Measurements from ENCODE around the gene GNRHR.
"Not testable (repeated sequence)": the region's sequence is repeated elsewhere in the genome, so short reads cannot be mapped to it uniquely, and the experiment has no call there.

Gene GNRHR

DNA sequence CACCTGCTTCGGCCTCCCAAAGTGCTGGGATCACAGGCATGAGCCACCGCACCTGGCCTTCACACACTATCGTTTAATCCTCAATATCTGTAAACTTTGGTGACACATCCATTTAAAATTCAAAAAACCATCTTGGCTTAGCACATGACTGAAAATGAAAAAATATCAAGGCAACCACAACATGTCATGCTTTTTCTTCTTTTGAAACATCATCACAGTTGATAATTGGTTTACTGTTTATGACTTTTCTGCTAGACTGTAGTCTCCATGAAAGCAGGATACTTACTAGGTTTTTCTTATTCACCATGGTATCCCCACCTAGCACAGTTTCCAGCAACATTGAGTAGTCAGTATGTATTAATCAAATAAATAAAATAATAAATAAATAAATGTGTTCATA is 11.0 kb downstream of the GNRHR start:
- H3K4me3 ChIP-seq (ENCODE audit: control insufficient read depth, low read depth, low read length), result no peak overlapping the region
- no peak for DNase-seq (ENCODE audit: low read depth)
- no peak for TF ChIP-seq CTCF (IDR thresholded peaks at IDR 0.05; ENCODE audit: control insufficient read depth, insufficient read depth, low read depth, low read length, missing control alignments)

DNA sequence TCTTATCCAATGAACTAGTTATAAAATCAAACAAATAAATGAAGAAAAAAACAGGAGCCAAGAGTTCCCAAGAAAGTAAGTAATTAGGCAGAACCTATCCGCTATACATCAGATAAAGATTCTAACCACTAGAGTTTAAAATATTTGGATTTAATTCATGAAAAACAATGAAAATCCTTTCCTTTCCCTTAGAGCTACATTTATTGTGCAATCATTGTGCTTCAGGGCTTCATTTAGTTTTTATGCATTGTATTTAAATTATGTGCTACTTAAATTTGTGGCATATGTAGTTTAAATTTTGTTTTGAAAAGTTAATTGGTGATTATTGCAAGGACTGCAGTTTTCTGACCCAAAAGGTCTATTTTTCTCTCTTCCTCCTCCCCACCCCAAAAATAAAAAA is 17.9 kb downstream of the GNRHR start:
- H3K4me3 ChIP-seq (ENCODE audit: control insufficient read depth, low read depth, low read length), result no peak overlapping the region
- no peak for TF ChIP-seq CTCF (IDR thresholded peaks at IDR 0.05; ENCODE audit: control insufficient read depth, insufficient read depth, low read depth, low read length, missing control alignments)
- DNase-seq (ENCODE audit: low read depth), result no peak

GRCh38 chr4:67735325-67735724 is 18.9 kb downstream of the GNRHR start:
- no peak for TF ChIP-seq CTCF (IDR thresholded peaks at IDR 0.05; ENCODE audit: control insufficient read depth, insufficient read depth, low read depth, low read length, missing control alignments)
- DNase-seq (ENCODE audit: low read depth), result no peak
- H3K4me3 ChIP-seq (ENCODE audit: control insufficient read depth, low read depth, low read length), result no peak overlapping the region

- not testable (repeated sequence) for DNase-seq (ENCODE audit: low read depth); H3K4me3 ChIP-seq (ENCODE audit: control insufficient read depth, low read depth, low read length)
Measured at GRCh38 chr4:67730511-67730910, 23.7 kb downstream of the GNRHR start.

DNA sequence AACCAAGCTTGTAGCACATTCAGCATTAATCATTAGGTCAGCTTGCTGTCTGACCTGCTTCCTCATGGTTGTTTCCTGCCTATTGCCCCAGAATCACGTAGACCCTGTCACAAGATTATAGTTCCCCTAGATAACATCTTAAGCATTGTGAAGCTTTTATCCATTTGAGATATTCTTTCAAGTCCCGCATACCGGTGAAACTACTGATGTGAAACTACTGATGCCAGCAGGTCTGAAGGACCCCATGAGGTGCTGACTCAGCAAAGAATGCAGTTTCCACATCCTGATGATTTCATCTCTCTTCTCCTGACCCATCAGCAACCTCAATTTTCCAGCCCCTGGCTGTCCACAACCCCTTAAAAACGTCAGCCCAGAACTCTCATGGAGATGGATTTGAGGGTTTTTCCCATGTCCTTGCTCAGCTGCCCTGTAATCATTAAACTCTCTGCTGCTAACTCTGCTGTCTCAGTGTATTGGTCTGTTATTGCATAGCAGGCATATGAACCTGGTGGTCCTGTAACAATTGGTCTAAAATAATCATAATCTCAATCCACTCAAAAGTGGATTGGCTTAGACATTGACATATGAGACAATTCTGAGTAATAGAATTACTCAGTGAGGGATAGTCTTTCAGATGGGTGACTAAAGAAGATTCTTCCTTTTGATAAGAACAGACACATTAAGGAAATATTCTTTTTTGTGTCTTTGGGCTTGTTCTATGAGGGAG is 26.9 kb downstream of the GNRHR start:
- DNase-seq (ENCODE audit: low read depth), result no peak
- no peak overlapping the region for H3K4me3 ChIP-seq (ENCODE audit: control insufficient read depth, low read depth, low read length)

GRCh38 chr4:67725981-67726380 is 28.2 kb downstream of the GNRHR start:
- no peak for TF ChIP-seq CTCF (IDR thresholded peaks at IDR 0.05; ENCODE audit: control insufficient read depth, insufficient read depth, low read depth, low read length, missing control alignments)
- DNase-seq (ENCODE audit: low read depth), result no peak
- no peak overlapping the region for H3K4me3 ChIP-seq (ENCODE audit: control insufficient read depth, low read depth, low read length)

More for the DNA sequence above, 26.9 kb downstream of the GNRHR start:
- TF ChIP-seq CTCF (IDR thresholded peaks at IDR 0.05; ENCODE audit: control insufficient read depth, insufficient read depth, low read depth, low read length, missing control alignments), result no peak

DNA sequence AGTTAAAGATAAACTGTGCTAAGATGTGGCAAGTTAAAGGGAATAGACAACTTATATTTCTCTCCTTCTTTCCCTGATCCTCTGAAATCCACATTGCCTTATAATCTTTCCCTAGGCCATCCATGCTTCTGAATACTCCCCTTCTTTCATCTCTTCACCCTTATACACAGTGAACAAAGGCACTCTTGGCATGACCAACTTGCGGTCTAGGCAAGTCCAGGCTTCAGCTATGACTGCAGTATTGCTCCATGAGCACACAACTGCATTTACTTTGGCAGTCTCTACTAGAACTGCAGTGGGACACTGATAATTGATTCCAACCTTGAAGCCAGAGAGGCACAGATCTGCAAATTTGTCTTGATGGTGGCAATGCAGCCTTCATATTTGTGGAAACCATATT is 29.1 kb downstream of the GNRHR start:
- TF ChIP-seq CTCF (IDR thresholded peaks at IDR 0.05; ENCODE audit: control insufficient read depth, insufficient read depth, low read depth, low read length, missing control alignments), result no peak
- no peak for DNase-seq (ENCODE audit: low read depth)

More for the DNA sequence above, 29.1 kb downstream of the GNRHR start:
- H3K4me3 ChIP-seq (ENCODE audit: control insufficient read depth, low read depth, low read length), result no peak overlapping the region

Measured in AG09309 (cell line).